GM12878 (cell line): Measurements from ENCODE around the gene SEZ6L2. TPM values are rescaled to one million over a fixed set of nuclear protein-coding genes. Genes with fewer than 3 reads are reported as not detected.

Source experiments
- ATAC-seq: fragments of 200-7000 bp; cut with Tn5 transposase; 3 replicates; pipeline ENCODE4 v1.9.1; 2020; ENCODE audit warnings: mild to moderate bottlenecking, moderate library complexity
- BruUV-seq: library from RNA; stranded (reverse); fragments of 400-500 nt; replicated peaks from 2 replicates; lab custom pipeline; 2021; lab: Mats Ljungman, UMichigan
- CTCF ChIA-PET: fragments of 300-600 bp; sonication (Branson Sonifier 250); formaldehyde crosslinking; extraction: SDS; loops from one replicate; lab custom pipeline; 2021; ENCODE audit warnings: inconsistent platforms; lab: Yijun Ruan, JAX
- POLR2A ChIA-PET: fragments of 350-600 bp; formaldehyde crosslinking; extraction: SDS; loops from one replicate; lab custom pipeline; 2021; ENCODE audit warnings: inconsistent platforms; lab: Charles Lee
- RAD21 ChIA-PET: fragments of 300-600 bp; sonication (Branson Sonifier 250); formaldehyde crosslinking; loops from one replicate; lab custom pipeline; 2023; ENCODE audit warnings: antibody characterized with exemption; ENCODE audit not compliant: unreplicated experiment; lab: Charles Lee
- SMC1A ChIA-PET: fragments of 300-600 bp; sonication (Branson Sonifier 250); formaldehyde crosslinking; loops from one replicate; lab custom pipeline; 2023; ENCODE audit not compliant: unreplicated experiment, uncharacterized antibody; lab: Charles Lee
- DNase-seq: peaks from one replicate; pipeline ENCODE4 v3.0.0-alpha.2; 2011; ENCODE audit warnings: low read depth, low spot score
- FAIRE-seq: peaks from 3 replicates; lab custom pipeline; 2011; peaks lifted over from hg19 to GRCh38; lab: Jason Lieb, UNC
- H2AFZ ChIP-seq: 2 replicates; pipeline ENCODE4 v1.6.0; 2011; ENCODE audit warnings: low read depth, low read length, control low read depth; ENCODE audit not compliant: control insufficient read depth
- H3K27ac ChIP-seq: 2 replicates; pipeline ENCODE4 v1.5.1; 2011; ENCODE audit warnings: control low read depth; ENCODE audit not compliant: control insufficient read depth, insufficient read depth
- H3K27me3 ChIP-seq, 2 experiments: replicated peaks in 1 of 2; 2 replicates each; pipeline versions ENCODE4 v1.6.0 to v1.6.1; 2011; ENCODE audit warnings: low read length in 1 of 2; ENCODE audit not compliant: control insufficient read depth in 2 of 2, insufficient read depth in 2 of 2
- H3K36me3 ChIP-seq, 2 experiments: 2 replicates each; pipeline ENCODE4 v1.5.1; 2011; ENCODE audit warnings: low read length in 1 of 2; ENCODE audit not compliant: control insufficient read depth in 2 of 2, insufficient read depth in 2 of 2
- H3K4me1 ChIP-seq: 2 replicates; pipeline ENCODE4 v1.6.1; 2011; ENCODE audit warnings: mild to moderate bottlenecking, low read length, moderate library complexity, mixed read lengths; ENCODE audit not compliant: control insufficient read depth, insufficient read depth
- H3K4me2 ChIP-seq: 2 replicates; pipeline ENCODE4 v1.6.0; 2011; ENCODE audit warnings: control low read depth; ENCODE audit not compliant: control insufficient read depth, insufficient read depth
- H3K4me3 ChIP-seq: fragments of 200-600 bp; sonication (generic); 2 replicates; pipeline ENCODE4 v1.5.1; 2016
- H3K79me2 ChIP-seq: 2 replicates; pipeline ENCODE4 v1.6.0; 2011; ENCODE audit warnings: low read length; ENCODE audit not compliant: control insufficient read depth, insufficient read depth
- H3K9ac ChIP-seq: 2 replicates; pipeline ENCODE4 v1.8.0; 2011; ENCODE audit warnings: low read length, control low read depth, mixed read lengths; ENCODE audit not compliant: control insufficient read depth, insufficient read depth
- H3K9me3 ChIP-seq: replicated peaks from 3 replicates; pipeline ENCODE4 v1.5.1; 2011; ENCODE audit warnings: mild to moderate bottlenecking, low read length; ENCODE audit not compliant: control insufficient read depth, insufficient read depth
- H4K20me1 ChIP-seq: 2 replicates; pipeline ENCODE4 v1.6.0; 2011; ENCODE audit not compliant: control insufficient read depth, insufficient read depth
- CBX5 ChIP-seq: sonication (generic); IDR thresholded peaks from 2 replicates; pipeline ENCODE4 v1.6.1; 2016; ENCODE audit warnings: low read depth, moderate library complexity, mild to moderate bottlenecking, inconsistent platforms
- CHD1 ChIP-seq: IDR thresholded peaks from 2 replicates; pipeline ENCODE4 v1.6.1; 2012; ENCODE audit warnings: low read depth, low read length, improper control_type of control experiment
- FOXK2 ChIP-seq: fragments of 450-650 bp; IDR thresholded peaks from 2 replicates; pipeline ENCODE4 v1.6.1; 2017; ENCODE audit warnings: mild to moderate bottlenecking, moderate library complexity
- GATAD2B ChIP-seq: fragments of 450-650 bp; conservative IDR thresholded peaks from 2 replicates; pipeline ENCODE4 v1.6.1; 2017; ENCODE audit warnings: low read depth, mild to moderate bottlenecking, moderate library complexity
- MEF2A ChIP-seq: IDR thresholded peaks from 2 replicates; pipeline ENCODE4 v1.6.1; 2011; ENCODE audit warnings: low read depth, mild to moderate bottlenecking, low read length, moderate library complexity; ENCODE audit not compliant: insufficient read depth
- MYB ChIP-seq: fragments of 150-350 bp; IDR thresholded peaks from 2 replicates; pipeline ENCODE4 v1.6.1; 2014; ENCODE audit warnings: mild to moderate bottlenecking, low read depth, low read length, borderline replicate concordance
- NFYA ChIP-seq: IDR thresholded peaks from 2 replicates; pipeline ENCODE4 v1.6.1; 2011; ENCODE audit warnings: low read depth, mild to moderate bottlenecking, low read length, improper control_type of control experiment, borderline replicate concordance
- POLR2AphosphoS2 ChIP-seq: IDR thresholded peaks from 2 replicates; pipeline ENCODE4 v1.6.1; 2011; ENCODE audit warnings: low read depth, mild to moderate bottlenecking, low read length, improper control_type of control experiment, moderate library complexity
- RELA ChIP-seq: fragments of 450-650 bp; IDR thresholded peaks from 2 replicates; pipeline ENCODE4 v1.8.0; 2014; ENCODE audit warnings: borderline replicate concordance; ENCODE audit not compliant: partially characterized antibody
- STAT1 ChIP-seq: fragments of 450-650 bp; conservative IDR thresholded peaks from 2 replicates; pipeline ENCODE4 v1.6.1; 2014; ENCODE audit warnings: antibody characterized with exemption, mild to moderate bottlenecking
- TCF12 ChIP-seq: IDR thresholded peaks from 2 replicates; pipeline ENCODE4 v1.6.1; 2011; ENCODE audit warnings: low read depth, mild to moderate bottlenecking, low read length
- WGBS: methylation state at CpG from one replicate; pipeline ENCODE4 v1.1.6; 2016; ENCODE audit warnings: low lambda C conversion rate; ENCODE audit not compliant: insufficient replicate concordance, insufficient coverage; ENCODE audit errors: missing lambda C conversion rate; 5-methylcytosine and 5-hydroxymethylcytosine counted together
- in situ Hi-C: fragments of 300-500 bp; cut with MboI; formaldehyde crosslinking; loops from 9 replicates; pipeline ENCODE4 v1.14.3; 2018; ENCODE audit warnings: mixed read lengths
- intact Hi-C: fragments of 100-400 bp; cut with micrococcal nuclease; formaldehyde crosslinking; loops from one replicate; pipeline ENCODE4 v1.14.2; 2022; ENCODE audit not compliant: unreplicated experiment
- polyA plus RNA-seq, 11 experiments: library from polyadenylated mRNA; depleted of rRNA in 4 of 11; unstranded in 6 of 11; stranded (reverse) in 5 of 11; fragments of >200 nt; fragmentation: Nextera tagmentation in 4 of 11; fragmentation: Illumina TruSeq in 1 of 11; extraction: Ambion mirVana in 4 of 11; extraction: Trizol in 1 of 11; gene quantifications; 1 replicate in 1 of 11; 2 replicates in 10 of 11; pipeline versions ENCODE4 v1.2.1 to v1.2.3, GENCODE V29; 2011 to 2016; ENCODE audit warnings: inconsistent platforms in 2 of 11, missing spikeins in 2 of 11, low read depth in 1 of 11
- total RNA-seq, 4 experiments: library from RNA; depleted of rRNA in 3 of 4; stranded (reverse); fragments of >200 nt in 3 of 4; fragmentation: Illumina TruSeq in 1 of 4; extraction: Trizol in 1 of 4; gene quantifications; 2 replicates each; pipeline versions ENCODE4 v1.2.1 to v1.2.3, GENCODE V29; 2013 to 2021
- TF ChIP-seq, protein P1 (sequence below): IDR thresholded peaks from 2 replicates; pipeline ENCODE4 v1.6.1; 2012; ENCODE audit warnings: improper control_type of control experiment, low read depth, low read length; ENCODE audit not compliant: insufficient replicate concordance
- TF ChIP-seq, protein P2 (sequence below): fragments of 450-650 bp; formaldehyde crosslinking; IDR thresholded peaks from 2 replicates; pipeline ENCODE4 v1.5.0; 2022; ENCODE audit warnings: mild to moderate bottlenecking, missing genetic modification characterization

SEZ6L2 gene
- total and polyA plus RNA-seq, 10 of the 15 experiments (the other 5 are each of a cell fraction or from before 2014, with no cell fraction given): 0.06 to 0.49 TPM; not detected in 8

GRCh38 chr16:29835926-29836325 is 63.4 kb downstream of the SEZ6L2 start (continued):
- TF ChIP-seq, protein P1, sequence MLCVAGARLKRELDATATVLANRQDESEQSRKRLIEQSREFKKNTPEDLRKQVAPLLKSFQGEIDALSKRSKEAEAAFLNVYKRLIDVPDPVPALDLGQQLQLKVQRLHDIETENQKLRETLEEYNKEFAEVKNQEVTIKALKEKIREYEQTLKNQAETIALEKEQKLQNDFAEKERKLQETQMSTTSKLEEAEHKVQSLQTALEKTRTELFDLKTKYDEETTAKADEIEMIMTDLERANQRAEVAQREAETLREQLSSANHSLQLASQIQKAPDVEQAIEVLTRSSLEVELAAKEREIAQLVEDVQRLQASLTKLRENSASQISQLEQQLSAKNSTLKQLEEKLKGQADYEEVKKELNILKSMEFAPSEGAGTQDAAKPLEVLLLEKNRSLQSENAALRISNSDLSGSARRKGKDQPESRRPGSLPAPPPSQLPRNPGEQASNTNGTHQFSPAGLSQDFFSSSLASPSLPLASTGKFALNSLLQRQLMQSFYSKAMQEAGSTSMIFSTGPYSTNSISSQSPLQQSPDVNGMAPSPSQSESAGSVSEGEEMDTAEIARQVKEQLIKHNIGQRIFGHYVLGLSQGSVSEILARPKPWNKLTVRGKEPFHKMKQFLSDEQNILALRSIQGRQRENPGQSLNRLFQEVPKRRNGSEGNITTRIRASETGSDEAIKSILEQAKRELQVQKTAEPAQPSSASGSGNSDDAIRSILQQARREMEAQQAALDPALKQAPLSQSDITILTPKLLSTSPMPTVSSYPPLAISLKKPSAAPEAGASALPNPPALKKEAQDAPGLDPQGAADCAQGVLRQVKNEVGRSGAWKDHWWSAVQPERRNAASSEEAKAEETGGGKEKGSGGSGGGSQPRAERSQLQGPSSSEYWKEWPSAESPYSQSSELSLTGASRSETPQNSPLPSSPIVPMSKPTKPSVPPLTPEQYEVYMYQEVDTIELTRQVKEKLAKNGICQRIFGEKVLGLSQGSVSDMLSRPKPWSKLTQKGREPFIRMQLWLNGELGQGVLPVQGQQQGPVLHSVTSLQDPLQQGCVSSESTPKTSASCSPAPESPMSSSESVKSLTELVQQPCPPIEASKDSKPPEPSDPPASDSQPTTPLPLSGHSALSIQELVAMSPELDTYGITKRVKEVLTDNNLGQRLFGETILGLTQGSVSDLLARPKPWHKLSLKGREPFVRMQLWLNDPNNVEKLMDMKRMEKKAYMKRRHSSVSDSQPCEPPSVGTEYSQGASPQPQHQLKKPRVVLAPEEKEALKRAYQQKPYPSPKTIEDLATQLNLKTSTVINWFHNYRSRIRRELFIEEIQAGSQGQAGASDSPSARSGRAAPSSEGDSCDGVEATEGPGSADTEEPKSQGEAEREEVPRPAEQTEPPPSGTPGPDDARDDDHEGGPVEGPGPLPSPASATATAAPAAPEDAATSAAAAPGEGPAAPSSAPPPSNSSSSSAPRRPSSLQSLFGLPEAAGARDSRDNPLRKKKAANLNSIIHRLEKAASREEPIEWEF: no peak
- TF ChIP-seq MEF2A: no peak
- TF ChIP-seq POLR2AphosphoS2: no peak
- no peak for TF ChIP-seq STAT1
- TF ChIP-seq FOXK2: no peak
- no peak for TF ChIP-seq NFYA
- TF ChIP-seq RELA: no peak

- intact Hi-C loops: no loop called here
- Histone ChIP-seq H3K9ac (no peak overlapping the region), H2AFZ (no peak overlapping the region), H3K9me3 (no peaks in the 10 kb centered on the region)
- POLR2A ChIA-PET: no interaction called here
- no TSS peak for BruUV-seq
- in situ Hi-C loops: no loop called here
- SMC1A ChIA-PET: interaction anchor here (0.6 kb wide), 1 partner anchor 21 kb away, joined by 3 read pairs; no protein-coding TSS in a partner anchor
- TF ChIP-seq CBX5 (no peak), CHD1 (no peak), TCF12 (no peak), POLR2AphosphoS2 (no peak), MYB (no peak), GATAD2B (no peak)
- TF ChIP-seq, protein P2, sequence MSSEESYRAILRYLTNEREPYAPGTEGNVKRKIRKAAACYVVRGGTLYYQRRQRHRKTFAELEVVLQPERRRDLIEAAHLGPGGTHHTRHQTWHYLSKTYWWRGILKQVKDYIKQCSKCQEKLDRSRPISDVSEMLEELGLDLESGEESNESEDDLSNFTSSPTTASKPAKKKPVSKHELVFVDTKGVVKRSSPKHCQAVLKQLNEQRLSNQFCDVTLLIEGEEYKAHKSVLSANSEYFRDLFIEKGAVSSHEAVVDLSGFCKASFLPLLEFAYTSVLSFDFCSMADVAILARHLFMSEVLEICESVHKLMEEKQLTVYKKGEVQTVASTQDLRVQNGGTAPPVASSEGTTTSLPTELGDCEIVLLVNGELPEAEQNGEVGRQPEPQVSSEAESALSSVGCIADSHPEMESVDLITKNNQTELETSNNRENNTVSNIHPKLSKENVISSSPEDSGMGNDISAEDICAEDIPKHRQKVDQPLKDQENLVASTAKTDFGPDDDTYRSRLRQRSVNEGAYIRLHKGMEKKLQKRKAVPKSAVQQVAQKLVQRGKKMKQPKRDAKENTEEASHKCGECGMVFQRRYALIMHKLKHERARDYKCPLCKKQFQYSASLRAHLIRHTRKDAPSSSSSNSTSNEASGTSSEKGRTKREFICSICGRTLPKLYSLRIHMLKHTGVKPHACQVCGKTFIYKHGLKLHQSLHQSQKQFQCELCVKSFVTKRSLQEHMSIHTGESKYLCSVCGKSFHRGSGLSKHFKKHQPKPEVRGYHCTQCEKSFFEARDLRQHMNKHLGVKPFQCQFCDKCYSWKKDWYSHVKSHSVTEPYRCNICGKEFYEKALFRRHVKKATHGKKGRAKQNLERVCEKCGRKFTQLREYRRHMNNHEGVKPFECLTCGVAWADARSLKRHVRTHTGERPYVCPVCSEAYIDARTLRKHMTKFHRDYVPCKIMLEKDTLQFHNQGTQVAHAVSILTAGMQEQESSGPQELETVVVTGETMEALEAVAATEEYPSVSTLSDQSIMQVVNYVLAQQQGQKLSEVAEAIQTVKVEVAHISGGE (CRISPR knock-in tag): no peak
- TF ChIP-seq, all 136 proteins: peak for 0
- H3K27me3 ChIP-seq: no peaks in the 10 kb centered on the region
- H3K36me3 ChIP-seq: peaks cover 11 to 15% of the 10 kb centered on the region in 2 experiments; a peak in 3 of 4 replicates
- H3K79me2 ChIP-seq: no peaks in the 10 kb centered on the region
- no peaks in the 10 kb centered on the region for H3K4me1 ChIP-seq
- FAIRE-seq (no peak), DNase-seq (no peak), ATAC-seq (no peak)
- H3K27ac ChIP-seq: no peak overlapping the region
- H4K20me1 ChIP-seq: no peaks in the 10 kb centered on the region
- H3K4me3 ChIP-seq: no peak overlapping the region
- no peak overlapping the region for H3K4me2 ChIP-seq
- 83% methylated on average over 5 of the region's 5 CpGs for WGBS
- RAD21 ChIA-PET: no interaction called here
- CTCF ChIA-PET: no interaction called here
These were observed 65.3 kb downstream of the SEZ6L2 start for GRCh38 chr16:29834079-29834478.
